ENCODE measurements around the gene CD81.

CD81 gene

DNA sequence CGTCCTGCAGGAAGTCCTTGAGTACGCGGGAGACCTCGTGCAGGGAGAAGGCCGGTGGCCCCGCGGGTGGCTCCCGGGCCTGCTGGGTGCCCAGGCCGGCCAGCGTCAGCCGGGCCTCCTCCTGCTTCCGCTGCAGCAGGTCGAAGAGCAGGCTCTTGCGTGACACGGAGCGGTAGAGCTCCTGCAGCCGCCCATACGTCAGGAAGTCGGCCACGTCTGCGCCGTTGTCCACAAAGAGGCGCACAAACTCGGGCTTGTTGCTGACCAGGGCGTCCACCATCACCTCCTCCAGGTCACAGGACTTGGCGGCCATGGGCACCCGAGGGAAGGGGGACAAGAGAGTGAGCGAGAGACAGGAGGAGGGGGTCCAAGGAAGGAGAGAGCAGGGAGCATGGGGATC is 38.1 kb downstream of the CD81 start:
- TF ChIP-seq, protein P1, sequence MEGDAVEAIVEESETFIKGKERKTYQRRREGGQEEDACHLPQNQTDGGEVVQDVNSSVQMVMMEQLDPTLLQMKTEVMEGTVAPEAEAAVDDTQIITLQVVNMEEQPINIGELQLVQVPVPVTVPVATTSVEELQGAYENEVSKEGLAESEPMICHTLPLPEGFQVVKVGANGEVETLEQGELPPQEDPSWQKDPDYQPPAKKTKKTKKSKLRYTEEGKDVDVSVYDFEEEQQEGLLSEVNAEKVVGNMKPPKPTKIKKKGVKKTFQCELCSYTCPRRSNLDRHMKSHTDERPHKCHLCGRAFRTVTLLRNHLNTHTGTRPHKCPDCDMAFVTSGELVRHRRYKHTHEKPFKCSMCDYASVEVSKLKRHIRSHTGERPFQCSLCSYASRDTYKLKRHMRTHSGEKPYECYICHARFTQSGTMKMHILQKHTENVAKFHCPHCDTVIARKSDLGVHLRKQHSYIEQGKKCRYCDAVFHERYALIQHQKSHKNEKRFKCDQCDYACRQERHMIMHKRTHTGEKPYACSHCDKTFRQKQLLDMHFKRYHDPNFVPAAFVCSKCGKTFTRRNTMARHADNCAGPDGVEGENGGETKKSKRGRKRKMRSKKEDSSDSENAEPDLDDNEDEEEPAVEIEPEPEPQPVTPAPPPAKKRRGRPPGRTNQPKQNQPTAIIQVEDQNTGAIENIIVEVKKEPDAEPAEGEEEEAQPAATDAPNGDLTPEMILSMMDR (conservative IDR thresholded peaks at IDR 0.05; ENCODE audit: low read depth, low read length) = no peak
- no peak overlapping the region for H3K4me3 ChIP-seq (ENCODE audit: low read depth, low read length)

DNA sequence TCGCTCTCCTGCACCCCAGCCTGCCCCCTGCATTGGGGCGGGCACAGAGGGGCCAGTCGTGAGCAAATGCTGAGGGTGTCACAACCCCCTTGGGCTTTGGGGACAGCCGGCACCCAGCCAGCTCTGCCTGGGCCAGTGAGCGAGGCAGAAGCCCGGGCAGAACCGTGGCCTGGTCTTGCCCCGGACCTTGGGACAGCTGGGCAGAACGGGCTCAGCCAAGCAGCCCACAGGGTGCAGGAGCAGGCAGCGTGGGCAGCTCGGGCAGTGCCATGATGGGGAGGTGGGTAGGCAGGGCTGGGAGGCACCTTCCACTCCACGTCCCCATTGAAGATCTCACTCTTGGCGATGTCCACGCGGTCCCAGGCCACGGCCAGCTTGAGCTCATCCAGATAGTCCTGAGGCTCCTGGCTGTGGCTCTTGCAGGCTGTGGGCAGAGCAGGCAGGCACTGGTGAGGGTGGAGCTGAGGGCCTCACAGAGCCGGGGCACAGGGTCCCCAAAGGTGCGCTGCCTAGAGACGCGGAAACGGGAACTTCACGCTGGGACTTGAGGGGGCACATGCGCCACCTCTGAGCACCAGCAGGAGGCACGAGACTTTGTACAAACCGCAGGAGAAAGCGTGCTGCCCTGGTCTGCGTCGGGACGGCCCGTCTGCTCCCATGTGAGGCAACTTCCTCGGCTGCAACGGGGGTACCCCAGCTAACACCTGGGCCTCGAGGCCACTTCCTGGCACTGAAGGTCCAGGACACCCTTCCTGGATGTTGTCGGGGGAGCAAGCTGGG is 38.7 kb downstream of the CD81 start:
- DNase-seq (ENCODE audit: low read depth) = no peak
- TF ChIP-seq, protein P1 (conservative IDR thresholded peaks at IDR 0.05; ENCODE audit: low read depth, low read length) = no peak
- no peak overlapping the region for H3K4me3 ChIP-seq (ENCODE audit: low read depth, low read length)

More for the DNA sequence above, 38.1 kb downstream of the CD81 start:
- no peak for DNase-seq (ENCODE audit: low read depth)

DNA sequence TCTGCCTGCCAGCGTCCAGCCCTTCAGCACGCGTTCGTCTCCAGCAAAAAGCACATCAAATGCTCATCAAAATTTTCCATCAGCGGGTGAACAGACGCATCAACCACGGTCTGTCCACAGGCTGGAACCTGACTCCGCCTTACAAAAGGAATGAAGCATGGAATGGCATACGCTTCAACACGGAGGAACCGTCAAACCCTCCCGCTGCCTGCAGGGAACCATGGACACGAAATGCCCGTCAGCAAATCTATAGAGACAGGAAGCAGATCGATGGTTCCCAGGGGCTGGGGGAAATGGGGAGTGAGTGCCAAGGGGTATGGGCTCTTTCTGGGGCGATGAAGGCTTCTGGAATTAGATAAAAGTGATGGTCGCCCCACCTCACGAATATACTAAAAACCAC is 39.7 kb downstream of the CD81 start:
- no peak for DNase-seq (ENCODE audit: low read depth)
- no peak overlapping the region for H3K4me3 ChIP-seq (ENCODE audit: low read depth, low read length)
- TF ChIP-seq, protein P1 (conservative IDR thresholded peaks at IDR 0.05; ENCODE audit: low read depth, low read length) = no peak

DNA sequence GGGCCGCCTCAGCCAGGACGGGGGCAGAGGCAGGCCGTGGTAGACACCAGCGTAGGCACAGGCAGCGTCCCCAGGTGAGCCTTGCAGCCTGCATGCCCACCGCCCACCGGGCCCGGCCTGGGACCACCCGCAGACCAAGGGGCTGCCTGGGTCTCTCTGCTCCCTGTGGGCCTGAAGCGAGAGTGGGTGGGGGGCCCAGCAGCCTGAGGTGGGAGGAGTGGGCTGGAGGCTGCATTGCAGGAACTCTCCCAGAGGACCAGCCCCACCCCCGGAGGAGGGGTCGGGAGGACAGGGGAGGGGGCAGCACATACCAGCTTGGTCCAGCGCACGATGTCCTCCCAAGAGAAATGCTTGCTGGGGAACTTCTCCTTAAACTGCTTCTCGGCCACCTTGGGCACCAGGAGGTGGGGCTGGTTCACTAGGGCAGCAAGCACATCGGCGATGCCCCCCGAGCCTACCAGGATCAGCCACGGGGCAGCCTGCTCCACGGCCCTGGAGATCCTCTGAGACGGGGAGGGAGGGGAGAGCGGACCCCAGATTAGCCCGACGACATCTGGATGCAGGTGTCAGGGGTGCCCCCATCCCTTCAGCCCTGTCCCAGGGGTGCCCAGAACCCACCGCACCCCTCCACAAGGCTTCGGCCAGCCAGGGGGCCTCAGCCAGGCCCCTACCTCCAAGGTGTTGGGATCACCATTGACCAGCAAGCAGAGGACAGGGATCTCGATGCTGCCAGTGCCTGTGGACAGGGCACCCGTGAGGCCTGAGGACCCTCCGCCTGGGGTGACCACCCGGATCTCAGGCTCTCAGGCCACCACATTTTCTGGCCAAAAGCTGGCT is 41.0 kb downstream of the CD81 start:
- TF ChIP-seq, protein P1 (conservative IDR thresholded peaks at IDR 0.05; ENCODE audit: low read depth, low read length) = no peak
- H3K4me3 ChIP-seq (ENCODE audit: low read depth, low read length) = no peak overlapping the region
- DNase-seq (ENCODE audit: low read depth) = no peak

DNA sequence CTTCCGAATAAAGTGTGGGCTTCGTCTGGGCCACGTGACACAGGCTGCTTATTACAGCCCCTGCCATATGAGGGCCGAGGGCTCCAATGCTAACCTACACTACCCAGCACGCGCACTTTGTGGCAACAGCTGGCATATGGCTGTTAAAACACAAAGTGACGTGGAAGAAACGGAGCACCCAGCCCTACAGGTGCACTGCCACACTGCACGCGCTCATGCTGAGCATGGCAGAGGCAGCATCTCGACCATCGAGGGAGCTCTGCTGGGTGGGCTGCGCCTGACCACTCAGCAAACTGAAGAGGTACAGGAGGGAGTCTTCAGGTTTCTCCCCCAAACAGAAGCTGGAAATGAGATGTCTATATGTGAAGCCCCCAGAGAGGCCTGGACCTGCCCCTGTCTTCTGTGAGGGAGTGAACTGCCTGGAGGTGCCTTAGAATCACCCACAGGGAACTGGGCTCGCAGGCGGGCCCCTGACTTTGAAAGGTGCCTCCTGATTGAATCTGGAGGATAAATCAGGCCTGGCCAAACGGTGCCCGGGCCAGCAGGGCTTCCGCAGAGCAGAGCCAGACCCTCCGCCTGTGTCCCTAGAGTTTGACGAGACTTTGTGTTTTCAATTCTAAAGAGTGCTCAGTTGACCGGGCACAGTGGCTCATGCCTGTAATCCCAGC is 41.7 kb downstream of the CD81 start:
- TF ChIP-seq, protein P1 (conservative IDR thresholded peaks at IDR 0.05; ENCODE audit: low read depth, low read length) = no peak
- DNase-seq (ENCODE audit: low read depth) = no peak
- no peak overlapping the region for H3K4me3 ChIP-seq (ENCODE audit: low read depth, low read length)

DNA sequence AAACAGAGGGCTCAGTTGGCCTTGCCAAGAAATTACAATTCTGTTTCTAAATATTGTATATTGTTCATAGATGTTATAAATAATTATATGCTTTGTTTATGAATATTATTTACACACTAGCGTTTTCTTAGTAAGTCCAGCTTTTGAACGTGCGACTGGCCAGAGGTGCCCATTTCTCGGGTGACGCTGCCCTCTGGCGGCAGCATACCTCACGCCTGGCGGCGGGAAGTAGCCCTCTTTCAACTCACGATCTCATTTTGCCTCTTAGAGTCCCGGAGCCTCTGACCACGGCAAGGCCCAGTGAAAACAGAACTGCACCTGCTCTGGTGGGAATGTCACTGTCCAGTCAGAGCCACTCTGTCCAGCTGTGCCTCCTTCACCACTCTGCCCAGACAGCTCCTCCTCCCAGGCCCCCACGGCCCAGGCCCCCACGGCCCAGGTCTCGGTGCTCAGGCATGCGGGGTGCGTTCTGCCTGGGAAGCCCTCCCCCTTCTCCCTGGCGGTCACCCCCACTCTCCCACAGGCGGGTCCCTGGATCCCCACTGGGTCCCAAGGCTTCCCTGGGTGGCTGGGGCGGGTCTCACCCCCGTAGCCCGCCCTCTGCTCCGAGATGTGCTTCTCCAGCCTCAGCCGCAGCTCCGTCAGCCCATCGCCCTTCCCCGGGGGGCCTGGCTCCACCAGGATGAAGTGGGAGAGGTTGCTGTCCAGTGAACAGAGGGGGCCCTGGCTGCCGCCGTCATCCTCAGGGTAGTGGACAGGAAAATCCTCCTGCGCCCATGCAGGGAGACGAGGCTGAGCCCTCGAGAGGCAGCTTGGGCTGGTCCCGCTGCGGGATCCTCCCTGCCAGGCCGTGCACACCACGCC is 42.8 kb downstream of the CD81 start:
- DNase-seq (ENCODE audit: low read depth) = peak; percentile 86
- H3K4me3 ChIP-seq (ENCODE audit: low read depth, low read length) = no peak overlapping the region
- TF ChIP-seq, protein P1 (conservative IDR thresholded peaks at IDR 0.05; ENCODE audit: low read depth, low read length) = peak; percentile 94

Data from choroid plexus epithelial cell (primary cell).